ENCODE measurements around the gene BABAM2. TPM values are rescaled to one million over a fixed set of nuclear protein-coding genes. Genes with fewer than 3 reads are reported as not detected.

BABAM2 gene
- total RNA-seq, 4 donors from 2014 or later = 24.3 to 46.1 (median 44.5) TPM

DNA sequence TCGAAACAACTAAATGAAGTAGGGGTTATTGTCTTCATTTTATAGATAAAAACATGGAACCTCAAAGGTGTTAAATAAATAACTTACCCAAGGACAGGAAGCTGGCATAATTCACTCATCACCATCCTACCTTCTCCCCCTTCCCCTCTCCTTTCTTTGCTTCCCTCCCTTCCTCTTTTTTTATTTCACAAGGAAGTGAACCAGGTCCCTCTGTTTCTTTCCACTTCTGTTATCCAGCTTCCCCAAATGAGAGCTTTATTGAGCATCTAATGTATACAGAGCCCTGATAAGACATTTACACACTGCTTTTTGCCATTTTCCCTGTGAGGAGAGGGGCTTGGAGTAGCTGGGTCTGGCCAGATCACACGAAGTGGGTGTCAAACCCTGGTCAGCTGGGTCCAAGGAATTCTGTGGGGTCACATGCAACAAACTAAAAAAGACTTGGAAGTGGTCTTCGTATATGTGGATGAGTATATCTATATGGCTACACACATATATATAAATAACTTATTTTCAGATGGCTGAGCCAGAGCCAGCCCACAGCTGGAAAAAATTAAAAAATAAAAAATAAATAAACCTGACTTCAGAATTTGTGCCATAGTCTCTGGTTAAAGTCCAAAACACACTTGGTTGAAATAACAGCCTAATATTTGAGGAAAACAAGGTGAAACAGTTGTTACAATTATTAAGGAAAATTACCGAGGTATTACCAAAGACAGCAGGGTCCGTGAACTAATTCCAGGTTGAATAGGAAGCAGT, 452.8 kb downstream of the BABAM2 start:
- TF ChIP-seq EP300 (IDR thresholded peaks at IDR 0.05) (no peak), POLR2A (IDR thresholded peaks at IDR 0.05) (no peak)
- TF ChIP-seq, protein P1, sequence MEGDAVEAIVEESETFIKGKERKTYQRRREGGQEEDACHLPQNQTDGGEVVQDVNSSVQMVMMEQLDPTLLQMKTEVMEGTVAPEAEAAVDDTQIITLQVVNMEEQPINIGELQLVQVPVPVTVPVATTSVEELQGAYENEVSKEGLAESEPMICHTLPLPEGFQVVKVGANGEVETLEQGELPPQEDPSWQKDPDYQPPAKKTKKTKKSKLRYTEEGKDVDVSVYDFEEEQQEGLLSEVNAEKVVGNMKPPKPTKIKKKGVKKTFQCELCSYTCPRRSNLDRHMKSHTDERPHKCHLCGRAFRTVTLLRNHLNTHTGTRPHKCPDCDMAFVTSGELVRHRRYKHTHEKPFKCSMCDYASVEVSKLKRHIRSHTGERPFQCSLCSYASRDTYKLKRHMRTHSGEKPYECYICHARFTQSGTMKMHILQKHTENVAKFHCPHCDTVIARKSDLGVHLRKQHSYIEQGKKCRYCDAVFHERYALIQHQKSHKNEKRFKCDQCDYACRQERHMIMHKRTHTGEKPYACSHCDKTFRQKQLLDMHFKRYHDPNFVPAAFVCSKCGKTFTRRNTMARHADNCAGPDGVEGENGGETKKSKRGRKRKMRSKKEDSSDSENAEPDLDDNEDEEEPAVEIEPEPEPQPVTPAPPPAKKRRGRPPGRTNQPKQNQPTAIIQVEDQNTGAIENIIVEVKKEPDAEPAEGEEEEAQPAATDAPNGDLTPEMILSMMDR (IDR thresholded peaks at IDR 0.05) = no peak
- H3K9me3 ChIP-seq = no peaks in the 10 kb centered on the region
- H3K36me3 ChIP-seq = no peaks in the 10 kb centered on the region
- no peaks in the 10 kb centered on the region for H3K27me3 ChIP-seq
- no peak for DNase-seq (ENCODE audit: low spot score in 2 of 2)
- H3K27ac ChIP-seq = peak overlapping the region; percentile 29 to 82 (median 56)
- 68 to 70% methylated on average over 5 of the region's 5 CpGs for WGBS, 2 donors
- H3K4me3 ChIP-seq = no peak overlapping the region
- peaks cover 4 to 67% (median 25%) of the 10 kb centered on the region in 4 donors for H3K4me1 ChIP-seq

DNA sequence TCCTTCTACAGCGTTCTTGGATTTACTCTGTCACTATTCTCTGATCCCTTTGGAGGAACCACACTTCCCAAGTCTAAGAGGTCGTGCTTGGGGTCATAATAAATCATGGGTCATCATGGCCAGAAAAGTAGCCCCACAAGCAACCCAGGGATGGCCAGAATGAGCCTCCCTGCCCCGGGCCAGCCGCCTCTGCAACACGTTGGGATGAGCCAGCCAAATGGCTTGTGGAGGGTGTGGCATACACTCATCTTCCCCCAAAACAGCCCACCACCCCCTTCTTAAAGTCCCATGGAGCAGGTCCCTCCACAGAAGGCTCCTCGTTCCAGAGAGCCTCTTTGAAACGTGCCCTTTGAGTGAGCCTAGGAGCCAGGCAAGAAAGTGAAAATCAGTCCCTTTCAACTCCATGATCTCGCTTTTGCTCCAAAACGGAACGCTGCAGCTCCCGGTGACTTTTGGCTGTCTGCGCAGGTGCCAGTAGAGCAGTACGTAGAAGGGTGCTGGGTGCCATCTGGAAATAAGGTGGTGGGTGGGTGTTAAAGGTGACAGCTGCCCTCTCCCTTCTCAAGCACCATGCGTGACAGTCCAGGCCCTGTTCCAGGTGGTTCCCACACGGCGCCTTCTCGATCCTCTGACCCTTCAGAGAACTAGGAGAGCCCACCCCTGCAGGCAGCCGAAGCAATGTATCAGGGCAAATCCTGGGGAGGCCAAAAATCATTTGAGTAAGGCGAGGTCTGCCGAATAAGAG, 453.6 kb downstream of the BABAM2 start:
- TF ChIP-seq, protein P1 (IDR thresholded peaks at IDR 0.05) = no peak
- TF ChIP-seq POLR2A (IDR thresholded peaks at IDR 0.05) = no peak
- no peak for TF ChIP-seq EP300 (IDR thresholded peaks at IDR 0.05)
- Histone ChIP-seq H3K9me3 (no peaks in the 10 kb centered on the region), H3K4me1 (peaks cover 4 to 59% (median 18%) of the 10 kb centered on the region in 4 donors), H3K36me3 (no peaks in the 10 kb centered on the region), H3K4me3 (no peak overlapping the region), H3K27me3 (no peaks in the 10 kb centered on the region), H3K27ac (peak overlapping the region in 2 of 4 donors; percentile 63 to 82)
- no peak for DNase-seq (ENCODE audit: low spot score in 2 of 2)
- 78 to 83% methylated on average over 20 of the region's 20 CpGs for WGBS, 2 donors

DNA sequence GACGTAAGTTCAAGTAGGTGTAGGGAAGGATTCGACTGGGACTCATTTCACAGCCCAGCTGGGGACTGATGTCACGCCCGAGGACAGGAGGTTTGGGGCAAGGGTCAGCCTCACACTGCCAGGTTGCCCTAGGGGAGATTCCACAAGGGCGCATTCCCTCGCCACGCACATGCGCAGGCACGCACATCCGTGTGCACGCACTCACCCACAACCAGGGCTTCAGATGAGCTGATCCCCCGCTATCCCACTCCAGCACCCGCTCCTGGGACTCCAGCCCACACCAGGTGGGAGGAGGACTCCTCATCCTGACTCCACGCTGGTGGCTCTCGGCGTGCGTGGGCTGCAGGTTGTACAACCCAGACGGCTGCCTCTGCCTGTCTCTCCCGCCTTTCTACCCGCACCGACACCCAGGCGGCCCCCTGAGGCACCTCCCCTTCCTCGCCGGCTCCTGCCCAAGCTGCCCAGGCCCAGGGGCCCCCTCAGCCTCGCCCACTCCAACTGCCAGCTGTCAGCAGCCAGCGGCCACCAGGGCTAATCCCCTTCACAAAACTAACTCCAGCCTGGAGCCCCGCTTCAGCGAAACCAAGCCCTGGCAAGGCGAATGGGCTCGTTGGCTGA, 454.3 kb downstream of the BABAM2 start:
- peaks cover 4 to 52% (median 17%) of the 10 kb centered on the region in 4 donors for H3K4me1 ChIP-seq
- no peak for DNase-seq (ENCODE audit: low spot score in 2 of 2)
- WGBS, 2 donors = 89 to 93% methylated on average over 21 to 29 of the region's 30 CpGs

DNA sequence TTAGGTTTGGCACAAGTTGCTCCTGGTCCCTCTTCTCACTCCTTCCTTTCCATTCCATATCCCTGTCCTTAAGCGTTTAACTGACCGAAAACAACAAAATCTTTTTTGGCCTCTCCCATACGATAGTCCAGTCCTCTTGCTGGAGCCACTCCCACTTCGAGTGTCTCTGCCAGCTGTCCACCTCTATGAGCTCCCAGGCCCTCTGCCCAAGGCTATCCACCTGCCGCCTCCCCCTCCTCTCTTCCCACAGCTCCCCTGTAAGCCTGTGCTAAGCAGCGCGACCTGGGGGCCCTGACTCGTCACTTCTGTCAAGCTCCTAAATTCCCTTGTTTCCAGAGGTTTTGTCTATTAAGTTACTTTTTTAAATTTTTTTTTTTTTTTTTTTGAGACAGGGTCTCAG, 455.1 kb downstream of the BABAM2 start:
- 79 to 85% methylated on average over 8 of the region's 8 CpGs for WGBS, 2 donors
- peaks cover 4 to 46% (median 17%) of the 10 kb centered on the region in 4 donors for H3K4me1 ChIP-seq

More for the DNA sequence above, 454.3 kb downstream of the BABAM2 start:
- Histone ChIP-seq H3K27me3 (no peaks in the 10 kb centered on the region), H3K9me3 (no peaks in the 10 kb centered on the region), H3K4me3 (no peak overlapping the region), H3K36me3 (no peaks in the 10 kb centered on the region), H3K27ac (no peak overlapping the region)
- TF ChIP-seq POLR2A (IDR thresholded peaks at IDR 0.05) (no peak), EP300 (IDR thresholded peaks at IDR 0.05) (no peak)
- TF ChIP-seq, protein P1 (IDR thresholded peaks at IDR 0.05) = no peak

More for the DNA sequence above, 455.1 kb downstream of the BABAM2 start:
- Histone ChIP-seq H3K4me3 (no peak overlapping the region), H3K9me3 (no peaks in the 10 kb centered on the region), H3K36me3 (no peaks in the 10 kb centered on the region), H3K27ac (no peak overlapping the region), H3K27me3 (no peaks in the 10 kb centered on the region)
- DNase-seq (ENCODE audit: low spot score in 2 of 2) = no peak
- TF ChIP-seq POLR2A (IDR thresholded peaks at IDR 0.05) (no peak), EP300 (IDR thresholded peaks at IDR 0.05) (no peak)
- TF ChIP-seq, protein P1 (IDR thresholded peaks at IDR 0.05) = no peak
